IMR-90 (cell line): Measurements from ENCODE around the gene STARD10.

Experiments
- CEBPB ChIP-seq: IDR thresholded peaks from 2 replicates; pipeline ENCODE4 v1.6.1; 2012; ENCODE audit warnings: low read depth, low read length, improper control_type of control experiment
- CHD1 ChIP-seq: IDR thresholded peaks from 2 replicates; pipeline ENCODE4 v1.6.1; 2012; ENCODE audit warnings: low read depth, low read length, improper control_type of control experiment
- CTCF ChIP-seq: conservative IDR thresholded peaks from 2 replicates; pipeline ENCODE4 v1.5.1; 2012; ENCODE audit warnings: mild to moderate bottlenecking, low read depth, low read length, improper control_type of control experiment
- MXI1 ChIP-seq: IDR thresholded peaks from 2 replicates; pipeline ENCODE4 v1.6.1; 2012; ENCODE audit warnings: low read depth, mild to moderate bottlenecking, low read length, moderate library complexity, borderline replicate concordance
- POLR2A ChIP-seq: IDR thresholded peaks from 2 replicates; pipeline ENCODE4 v1.6.1; 2012; ENCODE audit warnings: mild to moderate bottlenecking, low read depth, low read length
- RAD21 ChIP-seq: IDR thresholded peaks from 2 replicates; pipeline ENCODE4 v1.6.1; 2012; ENCODE audit warnings: low read length, improper control_type of control experiment
- SMC3 ChIP-seq: fragments of 150-350 bp; IDR thresholded peaks from 2 replicates; pipeline ENCODE4 v1.6.1; 2016; ENCODE audit warnings: low read depth, mild to moderate bottlenecking, antibody characterized with exemption, low read length, moderate library complexity

- TF ChIP-seq CTCF (no peak), CHD1 (no peak), CEBPB (no peak), MXI1 (no peak), POLR2A (no peak), RAD21 (no peak), SMC3 (no peak)
Measured at GRCh38 chr11:72747289-72747855, 46.5 kb downstream of the STARD10 start.
